NK-92 treated with Interleukin-12 subunit alpha and Interleukin-12 subunit beta, amount 100 ng/mL, for 24 hours (cell line): ENCODE results near the gene GUCY2C.

Source experiments
- DNase-seq: peaks from one replicate; lab custom pipeline; 2025; lab: John Stamatoyannopoulos, UW

Gene GUCY2C

GRCh38 chr12:14570231-14570630 is 126.2 kb downstream of the GUCY2C start:
- no peak for DNase-seq

- DNase-seq = no peak
Measured at GRCh38 chr12:14567351-14568162, 128.8 kb downstream of the GUCY2C start, which contains the start of gene PLBD1. Gene PLBD1, minus strand, starts transcription at chr12:14567883. Its CDS starts 187 bp downstream, at chr12:14567696.

- no peak for DNase-seq
Measured at GRCh38 chr12:14564336-14564959, 132.0 kb downstream of the GUCY2C start.

DNA sequence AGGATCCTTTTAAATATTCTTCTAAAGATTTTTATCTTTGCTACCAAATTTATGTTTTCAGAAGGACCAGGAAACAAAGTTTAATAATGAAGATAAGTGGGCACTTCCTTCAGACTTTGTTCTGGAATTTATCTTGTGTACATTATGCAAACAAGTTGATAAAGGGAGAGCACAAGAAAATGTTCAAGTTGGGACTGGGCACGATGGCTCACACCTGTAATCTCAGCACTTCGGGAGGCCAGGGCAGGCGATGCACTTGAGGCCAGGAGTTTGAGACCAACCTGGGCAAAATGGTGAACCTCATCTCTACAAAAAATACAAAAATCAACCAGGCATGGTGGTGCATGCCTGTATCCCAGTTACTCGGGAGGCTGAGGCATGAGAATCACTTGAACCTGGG is 133.4 kb downstream of the GUCY2C start:
- no peak for DNase-seq
